Right lobe of liver (tissue), 6 donors: Measurements from ENCODE around the gene REPS2. TPM values are rescaled to one million over a fixed set of nuclear protein-coding genes. Genes with fewer than 3 reads are reported as not detected.
A peak's percentile ranks its signal among the peaks of the same experiment; 100 is the strongest.

Source experiments
- ATAC-seq, 4 donors: fragments of 200-7000 bp; cut with Tn5 transposase; one replicate each; pipeline ENCODE4 v1.9.1; 2020; ENCODE audit warnings: mild to moderate bottlenecking in 4 of 4, moderate library complexity in 4 of 4
- DNase-seq, 3 donors: peaks; one replicate each; pipeline ENCODE4 v3.0.0-alpha.2; 2020
- H3K27ac ChIP-seq, 3 donors: fragments of 200-600 bp; one replicate each; pipeline ENCODE4 v1.8.0; 2022
- H3K27me3 ChIP-seq, 2 donors: fragments of 200-600 bp; one replicate each; pipeline ENCODE4 v1.8.0; 2022
- H3K36me3 ChIP-seq, 4 donors: fragments of 200-600 bp; sonication (generic) in 1 of 4; one replicate each; pipeline versions ENCODE4 v1.5.1 to v1.8.0; 2017 to 2022; ENCODE audit warnings: control low read depth in 1 of 4
- H3K4me1 ChIP-seq, 4 donors: fragments of 200-600 bp; sonication (generic) in 1 of 4; one replicate each; pipeline versions ENCODE4 v1.5.1 to v1.8.0; 2017 to 2022; ENCODE audit warnings: control low read depth in 1 of 4
- H3K4me3 ChIP-seq, 3 donors: fragments of 200-600 bp; one replicate each; pipeline ENCODE4 v1.8.0; 2022
- H3K9me3 ChIP-seq, 4 donors: fragments of 200-600 bp; sonication (generic) in 1 of 4; one replicate each; pipeline versions ENCODE4 v1.5.1 to v1.8.0; 2017 to 2022; ENCODE audit warnings: control low read depth in 1 of 4
- CTCF ChIP-seq, 4 donors: fragments of 200-600 bp in 3 of 4; fragments of 450-650 bp in 1 of 4; IDR thresholded peaks; one replicate each; pipeline versions ENCODE4 v1.5.1 to v1.8.0; 2016 to 2022; ENCODE audit warnings: antibody characterized with exemption in 4 of 4, mild to moderate bottlenecking in 2 of 4
- POLR2A ChIP-seq: fragments of 450-650 bp; IDR thresholded peaks from one replicate; pipeline ENCODE4 v1.6.1; 2017; ENCODE audit warnings: antibody characterized with exemption, mild to moderate bottlenecking
- WGBS: methylation state at CpG from one replicate; pipeline ENCODE4 v1.1.6; 2018; ENCODE audit warnings: low coverage, low lambda C conversion rate; ENCODE audit not compliant: insufficient coverage; ENCODE audit errors: missing lambda C conversion rate; 5-methylcytosine and 5-hydroxymethylcytosine counted together
- intact Hi-C, 2 donors: fragments of 100-400 bp; cut with DNase I; formaldehyde crosslinking; loops; one replicate each; pipeline versions ENCODE4 v1.11.2 to v1.14.1; 2022
- total RNA-seq, 6 experiments: library from RNA; depleted of rRNA in 2 of 6; stranded (reverse); fragments of >200 nt in 2 of 6; fragmentation: NEBNext Ultra II Directional in 3 of 6; extraction: Animal tissue kit (Norgen Biotek cat#: 25700) in 3 of 6; gene quantifications; one replicate each; pipeline versions ENCODE4 v1.1.0 to v1.2.4, GENCODE V29; 2016 to 2023
- donor health status: DM: no; HTN: yes; CAD: no.
- donor health status: DM: no; HTN: no; CAD: no.
- donor health status: DM: no; HTN: no; CAD: no.
- donor health status: DM: no; HTN: yes; CAD: no.
- donor health status: DM: no; HTN: yes; CAD: no.

Gene REPS2
- total RNA-seq, 6 experiments from 2014 or later = 6.0 to 16.7 (median 13.1) TPM

- Histone ChIP-seq H3K27me3 (no peaks in the 10 kb centered on the region), H3K4me1 (peaks cover 0 to 6% (median 0%) of the 10 kb centered on the region in 4 donors), H3K36me3 (no peaks in the 10 kb centered on the region), H3K27ac (no peak overlapping the region), H3K9me3 (no peaks in the 10 kb centered on the region), H3K4me3 (no peak overlapping the region)
- TF ChIP-seq CTCF (IDR thresholded peaks at IDR 0.05) = no peak
- TF ChIP-seq POLR2A = no peak
- DNase-seq = no peak
- intact Hi-C loops = no loop called here
- ATAC-seq = no peak
Measured at GRCh38 chrX:16977771-16978170, 31.3 kb downstream of the REPS2 start.

GRCh38 chrX:16978193-16978984, 31.9 kb downstream of the REPS2 start:
- Histone ChIP-seq H3K4me1 (peaks cover 0 to 6% (median 0%) of the 10 kb centered on the region in 4 donors), H3K36me3 (no peaks in the 10 kb centered on the region), H3K9me3 (no peaks in the 10 kb centered on the region), H3K27me3 (no peaks in the 10 kb centered on the region), H3K27ac (no peak overlapping the region), H3K4me3 (no peak overlapping the region)
- WGBS = 54% methylated on average over 3 of the region's 3 CpGs
- DNase-seq (no peak), ATAC-seq (peak; percentile 47 to 64 (median 59))
- intact Hi-C loops = no loop called here
- no peak for TF ChIP-seq CTCF (IDR thresholded peaks at IDR 0.05)
- no peak for TF ChIP-seq POLR2A

- Histone ChIP-seq H3K36me3 (no peaks in the 10 kb centered on the region), H3K27ac (no peak overlapping the region), H3K27me3 (no peaks in the 10 kb centered on the region), H3K9me3 (no peaks in the 10 kb centered on the region), H3K4me1 (peaks cover 0 to 6% (median 0%) of the 10 kb centered on the region in 4 donors), H3K4me3 (no peak overlapping the region)
- intact Hi-C loops = no loop called here
- no peak for DNase-seq
- TF ChIP-seq CTCF (IDR thresholded peaks at IDR 0.05) (no peak), POLR2A (no peak)
- WGBS = 100% methylated on average over 1 of the region's 1 CpG
- ATAC-seq = peak in 1 of 4 donors; percentile 18
Measured at GRCh38 chrX:16979226-16979625, 32.8 kb downstream of the REPS2 start.

- Histone ChIP-seq H3K27ac (no peak overlapping the region), H3K36me3 (no peaks in the 10 kb centered on the region), H3K4me1 (peaks cover 0 to 6% (median 0%) of the 10 kb centered on the region in 4 donors), H3K27me3 (no peaks in the 10 kb centered on the region), H3K4me3 (no peak overlapping the region), H3K9me3 (no peaks in the 10 kb centered on the region)
- TF ChIP-seq POLR2A = no peak
- no peak for TF ChIP-seq CTCF (IDR thresholded peaks at IDR 0.05)
- intact Hi-C loops = no loop called here
- WGBS = 79% methylated on average over 1 of the region's 1 CpG
- DNase-seq (no peak), ATAC-seq (no peak)
Measured at GRCh38 chrX:16981209-16981608, 34.8 kb downstream of the REPS2 start.

GRCh38 chrX:16981980-16982379, 35.5 kb downstream of the REPS2 start:
- Histone ChIP-seq H3K4me1 (peaks cover 0 to 6% (median 0%) of the 10 kb centered on the region in 4 donors), H3K27me3 (no peaks in the 10 kb centered on the region), H3K27ac (no peak overlapping the region), H3K9me3 (no peaks in the 10 kb centered on the region), H3K4me3 (no peak overlapping the region), H3K36me3 (no peaks in the 10 kb centered on the region)
- no peak for ATAC-seq
- DNase-seq = no peak
- intact Hi-C loops = no loop called here
- TF ChIP-seq POLR2A (no peak), CTCF (IDR thresholded peaks at IDR 0.05) (no peak)
